ENCODE results near the gene BHLHE41.

The BHLHE41 gene

DNA sequence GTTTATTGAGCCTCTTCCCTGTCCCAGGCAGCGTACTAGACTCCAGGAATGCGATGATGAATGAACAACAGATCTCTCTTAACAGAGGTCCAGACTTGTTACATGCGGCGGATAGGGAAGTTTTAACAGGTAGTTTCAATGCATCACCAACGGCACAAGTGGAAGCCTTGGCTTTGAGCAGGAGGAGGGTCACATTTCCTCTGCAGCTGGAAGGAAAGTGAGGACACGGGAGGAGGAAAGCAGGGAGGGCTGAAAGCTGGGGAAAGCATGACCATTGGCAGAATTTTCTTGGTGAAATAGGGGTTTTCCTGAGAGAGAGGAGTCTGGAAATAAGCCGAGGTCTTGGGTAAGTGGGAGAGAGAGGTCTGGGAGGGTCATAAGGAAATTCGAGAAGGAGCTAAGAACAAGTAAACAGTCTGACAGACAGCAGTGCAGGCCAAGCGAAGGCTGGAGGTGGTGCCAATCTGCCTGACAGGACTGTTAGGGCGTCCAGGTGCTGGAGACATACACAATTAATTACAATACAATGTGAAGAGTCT is 15.4 kb downstream of the BHLHE41 start:
- H3K4ac ChIP-seq (ENCODE audit: low read depth in 1 of 2, low read length in 2 of 2): no peak overlapping the region
- no peak overlapping the region for H4K8ac ChIP-seq (ENCODE audit: low read length)
- peak overlapping the region; percentile 10 for H3K9ac ChIP-seq (ENCODE audit: low read length)
- H3K27me3 ChIP-seq (ENCODE audit: control insufficient read depth in 1 of 2, insufficient read depth in 1 of 2, low read length in 2 of 2): no peaks in the 10 kb centered on the region
- H3K4me3 ChIP-seq (ENCODE audit: insufficient read depth in 1 of 2, low read depth in 1 of 2, low read length in 2 of 2): no peak overlapping the region
- peak; percentile 68 for DNase-seq
- no peaks in the 10 kb centered on the region for H3K79me1 ChIP-seq (replicated peaks; ENCODE audit: low read length, poor library complexity, severe bottlenecking)
- H2BK12ac ChIP-seq (ENCODE audit: low read length in 2 of 2): no peak overlapping the region
- H3K27ac ChIP-seq (ENCODE audit: low read length, poor library complexity, severe bottlenecking): no peak overlapping the region
- H3K14ac ChIP-seq (ENCODE audit: low read length in 2 of 2): no peak overlapping the region
- no peak overlapping the region for H2BK120ac ChIP-seq (ENCODE audit: low read depth, low read length)
- no peak overlapping the region for H2BK15ac ChIP-seq (ENCODE audit: low read depth, poor library complexity, severe bottlenecking)
- 64% methylated on average over 9 of the region's 10 CpGs for WGBS
- H3K23ac ChIP-seq (ENCODE audit: low read length in 2 of 2): no peak overlapping the region
- no peaks in the 10 kb centered on the region for H3K36me3 ChIP-seq (ENCODE audit: control insufficient read depth in 1 of 2, insufficient read depth in 2 of 2, low read depth in 1 of 2, low read length in 2 of 2)
- H3K4me2 ChIP-seq (ENCODE audit: low read length, poor library complexity, severe bottlenecking): no peak overlapping the region
- H3K9me3 ChIP-seq (ENCODE audit: control insufficient read depth, low read length): no peaks in the 10 kb centered on the region
- peaks cover 5% of the 10 kb centered on the region for H3K4me1 ChIP-seq (ENCODE audit: control insufficient read depth, insufficient read depth, low read depth, low read length)
- no peak overlapping the region for H2AK5ac ChIP-seq (ENCODE audit: low read length, severe bottlenecking)
- no peak overlapping the region for H4K91ac ChIP-seq (ENCODE audit: low read length)
- H2AFZ ChIP-seq (ENCODE audit: low read depth, low read length): no peak overlapping the region
- no peak overlapping the region for H2BK5ac ChIP-seq (ENCODE audit: low read depth, low read length, poor library complexity, severe bottlenecking)
- H3K18ac ChIP-seq (ENCODE audit: low read depth in 1 of 2, low read length in 2 of 2): peak overlapping the region in 1 of 2 experiments; percentile 17

DNA sequence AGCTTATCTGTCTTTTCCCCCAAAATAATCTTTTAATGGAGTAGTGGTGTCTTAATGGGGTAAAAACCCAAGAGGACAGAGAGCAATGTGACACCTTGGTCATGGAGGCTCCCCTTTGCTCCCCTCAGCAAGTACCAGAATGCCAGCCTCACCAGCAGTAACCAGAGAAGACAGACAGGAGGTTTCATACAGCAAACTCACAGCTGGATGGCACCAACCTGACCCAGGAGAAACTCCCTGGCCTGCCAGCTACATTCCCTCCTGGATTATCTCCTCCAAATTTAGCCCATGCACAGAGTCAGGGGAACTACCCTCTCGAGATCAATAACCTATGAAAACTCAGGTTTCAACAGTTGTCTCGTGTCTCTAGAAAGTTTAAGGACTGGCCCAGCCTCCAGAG is 15.9 kb downstream of the BHLHE41 start:
- Histone ChIP-seq H3K14ac (ENCODE audit: low read length in 2 of 2) (no peak overlapping the region), H3K4me3 (ENCODE audit: insufficient read depth in 1 of 2, low read depth in 1 of 2, low read length in 2 of 2) (no peak overlapping the region), H2BK12ac (ENCODE audit: low read length in 2 of 2) (peak overlapping the region in 1 of 2 experiments; percentile 32), H4K8ac (ENCODE audit: low read length) (peak overlapping the region; percentile 68), H2BK120ac (ENCODE audit: low read depth, low read length) (no peak overlapping the region), H3K18ac (ENCODE audit: low read depth in 1 of 2, low read length in 2 of 2) (no peak overlapping the region), H2BK5ac (ENCODE audit: low read depth, low read length, poor library complexity, severe bottlenecking) (no peak overlapping the region), H2AK5ac (ENCODE audit: low read length, severe bottlenecking) (no peak overlapping the region), H3K36me3 (ENCODE audit: control insufficient read depth in 1 of 2, insufficient read depth in 2 of 2, low read depth in 1 of 2, low read length in 2 of 2) (no peaks in the 10 kb centered on the region), H2BK15ac (ENCODE audit: low read depth, poor library complexity, severe bottlenecking) (no peak overlapping the region), H3K27ac (ENCODE audit: low read length, poor library complexity, severe bottlenecking) (no peak overlapping the region), H3K79me1 (replicated peaks; ENCODE audit: low read length, poor library complexity, severe bottlenecking) (no peaks in the 10 kb centered on the region), H3K9me3 (ENCODE audit: control insufficient read depth, low read length) (no peaks in the 10 kb centered on the region), H4K91ac (ENCODE audit: low read length) (no peak overlapping the region), H3K27me3 (ENCODE audit: control insufficient read depth in 1 of 2, insufficient read depth in 1 of 2, low read length in 2 of 2) (no peaks in the 10 kb centered on the region), H3K4me2 (ENCODE audit: low read length, poor library complexity, severe bottlenecking) (no peak overlapping the region), H3K4me1 (ENCODE audit: control insufficient read depth, insufficient read depth, low read depth, low read length) (peaks cover 5% of the 10 kb centered on the region), H3K23ac (ENCODE audit: low read length in 2 of 2) (no peak overlapping the region), H3K4ac (ENCODE audit: low read depth in 1 of 2, low read length in 2 of 2) (no peak overlapping the region), H2AFZ (ENCODE audit: low read depth, low read length) (no peak overlapping the region), H3K9ac (ENCODE audit: low read length) (no peak overlapping the region)
- 74% methylated on average over 2 of the region's 2 CpGs for WGBS
- no peak for DNase-seq

DNA sequence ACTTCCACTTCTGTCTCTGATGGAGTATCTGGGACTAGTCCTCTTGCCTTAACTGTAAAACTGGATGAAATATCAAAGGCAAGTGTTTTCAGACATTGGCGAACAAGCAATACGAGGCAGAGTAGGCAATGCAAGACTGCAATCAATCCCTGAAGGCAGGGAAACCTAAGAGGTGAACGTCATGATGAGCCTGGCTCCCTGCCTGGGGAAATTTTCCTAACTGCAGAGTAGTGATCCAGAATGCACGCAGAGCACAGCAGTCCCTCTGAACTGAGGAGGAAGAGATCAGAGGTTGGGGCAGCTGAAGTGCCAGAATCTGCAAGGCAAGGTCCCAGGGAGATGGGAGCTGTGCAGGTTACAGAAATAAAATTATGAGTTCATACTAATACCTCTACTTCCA is 18.5 kb downstream of the BHLHE41 start:
- H3K4me3 ChIP-seq (ENCODE audit: insufficient read depth in 1 of 2, low read depth in 1 of 2, low read length in 2 of 2): no peak overlapping the region
- no peak overlapping the region for H4K8ac ChIP-seq (ENCODE audit: low read length)
- no peak overlapping the region for H2BK120ac ChIP-seq (ENCODE audit: low read depth, low read length)
- no peaks in the 10 kb centered on the region for H3K27me3 ChIP-seq (ENCODE audit: control insufficient read depth in 1 of 2, insufficient read depth in 1 of 2, low read length in 2 of 2)
- no peaks in the 10 kb centered on the region for H3K36me3 ChIP-seq (ENCODE audit: control insufficient read depth in 1 of 2, insufficient read depth in 2 of 2, low read depth in 1 of 2, low read length in 2 of 2)
- peaks cover 1% of the 10 kb centered on the region for H3K4me1 ChIP-seq (ENCODE audit: control insufficient read depth, insufficient read depth, low read depth, low read length)
- no peak overlapping the region for H3K23ac ChIP-seq (ENCODE audit: low read length in 2 of 2)
- no peak overlapping the region for H3K18ac ChIP-seq (ENCODE audit: low read depth in 1 of 2, low read length in 2 of 2)
- H3K14ac ChIP-seq (ENCODE audit: low read length in 2 of 2): no peak overlapping the region
- no peak overlapping the region for H3K4ac ChIP-seq (ENCODE audit: low read depth in 1 of 2, low read length in 2 of 2)
- DNase-seq: no peak
- no peak overlapping the region for H2BK15ac ChIP-seq (ENCODE audit: low read depth, poor library complexity, severe bottlenecking)
- no peak overlapping the region for H4K91ac ChIP-seq (ENCODE audit: low read length)
- H3K9me3 ChIP-seq (ENCODE audit: control insufficient read depth, low read length): no peaks in the 10 kb centered on the region
- H3K4me2 ChIP-seq (ENCODE audit: low read length, poor library complexity, severe bottlenecking): no peak overlapping the region
- no peak overlapping the region for H2BK12ac ChIP-seq (ENCODE audit: low read length in 2 of 2)
- H2BK5ac ChIP-seq (ENCODE audit: low read depth, low read length, poor library complexity, severe bottlenecking): no peak overlapping the region
- H3K9ac ChIP-seq (ENCODE audit: low read length): no peak overlapping the region
- no peak overlapping the region for H2AK5ac ChIP-seq (ENCODE audit: low read length, severe bottlenecking)
- WGBS: 75% methylated on average over 4 of the region's 4 CpGs
- H3K27ac ChIP-seq (ENCODE audit: low read length, poor library complexity, severe bottlenecking): no peak overlapping the region
- no peak overlapping the region for H2AFZ ChIP-seq (ENCODE audit: low read depth, low read length)
- H3K79me1 ChIP-seq (replicated peaks; ENCODE audit: low read length, poor library complexity, severe bottlenecking): no peaks in the 10 kb centered on the region

DNA sequence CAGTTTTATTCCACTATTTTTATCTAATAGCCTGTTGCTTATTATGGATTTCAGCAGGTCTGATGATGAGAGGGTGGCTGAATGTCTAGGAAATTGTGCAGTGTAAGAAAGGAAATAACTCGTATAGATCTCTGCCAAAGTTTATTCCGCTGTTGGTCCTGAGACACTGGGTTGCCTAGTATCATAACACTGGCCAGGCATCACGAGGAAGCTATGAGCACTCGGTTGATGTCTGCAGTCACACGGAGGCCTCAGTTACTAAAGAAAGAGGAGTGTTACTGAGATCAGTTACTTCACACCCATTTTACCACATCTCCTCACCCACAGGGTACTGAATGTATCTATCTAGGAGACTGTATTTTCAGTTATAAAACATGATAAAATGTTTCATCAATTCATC is 21.9 kb downstream of the BHLHE41 start:
- H2BK15ac ChIP-seq (ENCODE audit: low read depth, poor library complexity, severe bottlenecking): no peak overlapping the region
- H4K91ac ChIP-seq (ENCODE audit: low read length): no peak overlapping the region
- H2AFZ ChIP-seq (ENCODE audit: low read depth, low read length): no peak overlapping the region
- H3K4me2 ChIP-seq (ENCODE audit: low read length, poor library complexity, severe bottlenecking): no peak overlapping the region
- H4K8ac ChIP-seq (ENCODE audit: low read length): no peak overlapping the region
- H2BK5ac ChIP-seq (ENCODE audit: low read depth, low read length, poor library complexity, severe bottlenecking): no peak overlapping the region
- no peak overlapping the region for H2BK12ac ChIP-seq (ENCODE audit: low read length in 2 of 2)
- H2BK120ac ChIP-seq (ENCODE audit: low read depth, low read length): no peak overlapping the region
- H3K79me1 ChIP-seq (replicated peaks; ENCODE audit: low read length, poor library complexity, severe bottlenecking): no peaks in the 10 kb centered on the region
- no peaks in the 10 kb centered on the region for H3K36me3 ChIP-seq (ENCODE audit: control insufficient read depth in 1 of 2, insufficient read depth in 2 of 2, low read depth in 1 of 2, low read length in 2 of 2)
- no peak overlapping the region for H3K4ac ChIP-seq (ENCODE audit: low read depth in 1 of 2, low read length in 2 of 2)
- no peaks in the 10 kb centered on the region for H3K27me3 ChIP-seq (ENCODE audit: control insufficient read depth in 1 of 2, insufficient read depth in 1 of 2, low read length in 2 of 2)
- H3K23ac ChIP-seq (ENCODE audit: low read length in 2 of 2): no peak overlapping the region
- H3K4me1 ChIP-seq (ENCODE audit: control insufficient read depth, insufficient read depth, low read depth, low read length): no peaks in the 10 kb centered on the region
- no peak for DNase-seq
- H3K9me3 ChIP-seq (ENCODE audit: control insufficient read depth, low read length): no peaks in the 10 kb centered on the region
- H3K9ac ChIP-seq (ENCODE audit: low read length): no peak overlapping the region
- no peak overlapping the region for H3K27ac ChIP-seq (ENCODE audit: low read length, poor library complexity, severe bottlenecking)
- H3K14ac ChIP-seq (ENCODE audit: low read length in 2 of 2): no peak overlapping the region
- 93% methylated on average over 4 of the region's 5 CpGs for WGBS
- no peak overlapping the region for H3K4me3 ChIP-seq (ENCODE audit: insufficient read depth in 1 of 2, low read depth in 1 of 2, low read length in 2 of 2)
- no peak overlapping the region for H3K18ac ChIP-seq (ENCODE audit: low read depth in 1 of 2, low read length in 2 of 2)
- no peak overlapping the region for H2AK5ac ChIP-seq (ENCODE audit: low read length, severe bottlenecking)
